Loucy (cell line): ENCODE measurements around the gene ZBTB16.

Experiments used
- CTCF ChIP-seq: fragments of 200-600 bp; sonication (generic); conservative IDR thresholded peaks from 2 replicates; pipeline ENCODE4 v1.5.1; 2014; ENCODE audit warnings: mild to moderate bottlenecking, antibody characterized with exemption, low read length
- EZH2phosphoT487 ChIP-seq: fragments of 200-600 bp; IDR thresholded peaks from 2 replicates; pipeline ENCODE4 v1.6.1; 2018; ENCODE audit warnings: antibody characterized with exemption, mild to moderate bottlenecking, moderate library complexity, borderline replicate concordance

DNA sequence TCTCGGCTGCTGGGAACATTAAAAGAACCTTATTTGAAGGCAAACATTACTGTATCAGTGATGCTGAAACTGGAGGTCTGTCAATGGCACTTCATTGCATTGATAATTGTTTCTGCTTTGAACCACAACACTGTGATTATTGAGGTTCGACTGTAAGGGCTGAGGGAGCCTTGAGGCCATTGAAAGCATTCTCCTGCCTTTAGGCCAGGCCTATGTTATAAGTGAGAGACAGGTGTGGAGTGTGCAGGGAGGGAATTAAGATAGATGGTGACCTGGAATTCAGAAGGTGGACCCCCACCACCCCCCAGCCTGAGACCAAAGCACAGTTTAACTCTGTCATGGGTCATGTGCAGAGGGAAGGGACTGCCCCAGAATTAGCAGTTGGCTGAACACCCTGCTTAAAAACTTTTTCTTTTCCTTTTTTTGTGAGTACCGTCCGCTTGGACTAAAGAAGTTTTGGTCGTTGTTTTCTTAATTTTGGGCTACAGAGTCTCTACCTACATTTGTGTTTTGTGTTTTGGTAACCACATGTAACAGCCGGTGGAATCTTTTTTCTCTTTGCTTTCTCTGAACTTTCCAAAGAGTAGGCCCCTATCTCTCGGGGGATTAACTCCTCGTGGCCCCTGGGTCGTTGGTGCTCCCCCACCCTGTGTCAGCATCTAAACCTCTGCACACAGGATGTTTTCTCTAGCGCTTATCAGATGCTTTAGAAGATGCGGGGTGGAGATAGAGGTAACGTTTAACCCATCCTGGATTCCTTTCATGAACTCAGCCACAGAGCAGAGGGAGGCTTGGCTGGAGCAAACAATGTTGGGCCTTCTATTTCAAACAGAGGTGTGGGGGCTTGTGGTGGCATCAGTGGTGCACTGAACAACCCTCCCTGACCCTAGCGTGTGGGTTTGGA, 43.7 kb downstream of the ZBTB16 start:
- TF ChIP-seq CTCF (no peak), EZH2phosphoT487 (no peak)
